D721Med (cell line): ENCODE data around the gene IGF2BP3.
"Not testable (repeated sequence)": the region's sequence is repeated elsewhere in the genome, so short reads cannot be mapped to it uniquely, and the experiment has no call there.

Experiments
- DNase-seq: peaks from one replicate; pipeline ENCODE4 v3.0.0; 2011; ENCODE audit warnings: low spot score; ENCODE audit not compliant: insufficient read length
- FAIRE-seq: peaks from 2 replicates; lab custom pipeline; 2011; peaks lifted over from hg19 to GRCh38; lab: Jason Lieb, UNC
- TF ChIP-seq, protein P1 (sequence below): IDR thresholded peaks from 2 replicates; pipeline ENCODE4 v1.5.1; 2012; ENCODE audit warnings: mild to moderate bottlenecking, control low read depth; ENCODE audit not compliant: insufficient read depth; ENCODE audit errors: missing control alignments

Gene IGF2BP3

GRCh38 chr7:23422384-23422783 is 47.9 kb downstream of the IGF2BP3 start:
- DNase-seq (no peak), FAIRE-seq (no peak)
- TF ChIP-seq, protein P1, sequence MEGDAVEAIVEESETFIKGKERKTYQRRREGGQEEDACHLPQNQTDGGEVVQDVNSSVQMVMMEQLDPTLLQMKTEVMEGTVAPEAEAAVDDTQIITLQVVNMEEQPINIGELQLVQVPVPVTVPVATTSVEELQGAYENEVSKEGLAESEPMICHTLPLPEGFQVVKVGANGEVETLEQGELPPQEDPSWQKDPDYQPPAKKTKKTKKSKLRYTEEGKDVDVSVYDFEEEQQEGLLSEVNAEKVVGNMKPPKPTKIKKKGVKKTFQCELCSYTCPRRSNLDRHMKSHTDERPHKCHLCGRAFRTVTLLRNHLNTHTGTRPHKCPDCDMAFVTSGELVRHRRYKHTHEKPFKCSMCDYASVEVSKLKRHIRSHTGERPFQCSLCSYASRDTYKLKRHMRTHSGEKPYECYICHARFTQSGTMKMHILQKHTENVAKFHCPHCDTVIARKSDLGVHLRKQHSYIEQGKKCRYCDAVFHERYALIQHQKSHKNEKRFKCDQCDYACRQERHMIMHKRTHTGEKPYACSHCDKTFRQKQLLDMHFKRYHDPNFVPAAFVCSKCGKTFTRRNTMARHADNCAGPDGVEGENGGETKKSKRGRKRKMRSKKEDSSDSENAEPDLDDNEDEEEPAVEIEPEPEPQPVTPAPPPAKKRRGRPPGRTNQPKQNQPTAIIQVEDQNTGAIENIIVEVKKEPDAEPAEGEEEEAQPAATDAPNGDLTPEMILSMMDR = no peak

- DNase-seq = no peak
- FAIRE-seq = no peak
- TF ChIP-seq, protein P1 = no peak
Observed at GRCh38 chr7:23419845-23420244, 50.4 kb downstream of the IGF2BP3 start.

- FAIRE-seq (no peak), DNase-seq (no peak)
- TF ChIP-seq, protein P1 = no peak
Observed at GRCh38 chr7:23419160-23419559, 51.1 kb downstream of the IGF2BP3 start.

- TF ChIP-seq, protein P1 = no peak
- FAIRE-seq (no peak), DNase-seq (no peak)
Observed at GRCh38 chr7:23418046-23418445, 52.2 kb downstream of the IGF2BP3 start.

- DNase-seq = no peak
- no peak for FAIRE-seq
- TF ChIP-seq, protein P1 = no peak
Observed at GRCh38 chr7:23415198-23415597, 55.1 kb downstream of the IGF2BP3 start.

DNA sequence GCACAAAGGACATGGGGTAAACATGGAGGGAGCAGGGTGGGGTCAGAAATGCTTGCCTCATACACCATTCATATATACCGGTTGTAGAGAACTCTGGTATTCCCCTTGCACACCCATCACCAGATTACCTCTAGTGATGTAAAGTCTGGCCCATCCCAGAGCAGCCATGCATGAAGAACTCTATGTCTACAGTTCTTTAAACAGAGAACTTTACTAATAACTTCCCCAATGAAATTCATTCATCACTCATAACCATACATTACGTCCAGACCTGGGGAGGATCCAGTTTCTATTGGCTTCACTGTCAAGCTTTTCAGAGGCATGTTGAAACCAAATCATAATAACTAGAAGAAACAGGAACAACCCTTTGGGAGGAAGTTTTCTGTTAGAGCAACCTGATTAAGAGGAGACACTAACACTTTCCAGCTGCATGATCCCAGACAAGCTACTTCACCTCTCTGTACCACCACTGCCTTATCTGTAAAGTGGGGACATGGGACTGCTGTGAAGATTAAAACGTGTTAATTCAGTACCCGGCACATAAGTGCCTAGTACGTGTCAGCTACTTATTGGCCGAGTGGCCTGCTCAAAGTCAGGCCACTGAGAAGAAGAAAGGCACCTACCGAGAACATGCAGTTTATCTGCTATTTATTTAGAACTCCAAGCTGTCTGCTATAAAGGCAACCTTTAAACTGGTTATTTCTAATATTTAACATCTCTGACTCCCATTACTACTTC is 59.7 kb downstream of the IGF2BP3 start:
- FAIRE-seq = no peak
- TF ChIP-seq, protein P1 = no peak
- no peak for DNase-seq

DNA sequence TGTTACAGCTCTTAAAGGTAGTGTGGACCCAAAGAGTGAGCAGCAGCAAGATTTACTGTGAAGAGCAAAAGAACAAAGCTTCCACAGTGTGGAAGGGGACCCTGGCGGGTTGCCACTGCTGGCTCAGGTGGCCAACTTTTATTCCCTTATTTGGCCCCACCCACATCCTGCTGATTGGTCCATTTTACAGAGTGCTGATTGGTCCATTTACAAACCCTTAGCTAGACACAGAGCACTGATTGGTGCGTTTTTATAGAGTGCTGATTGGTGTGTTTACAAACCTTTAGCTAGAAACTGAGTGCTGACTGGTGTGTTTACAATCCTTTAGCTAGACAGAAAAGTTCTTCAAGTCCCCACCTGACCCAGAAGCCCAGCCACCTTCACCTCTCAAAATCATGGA is 63.7 kb downstream of the IGF2BP3 start:
- DNase-seq, FAIRE-seq: not testable (repeated sequence)
